HG02870 (cell line): ENCODE results near the gene IQGAP3.
"Not testable (repeated sequence)": the region's sequence is repeated elsewhere in the genome, so short reads cannot be mapped to it uniquely, and the experiment has no call there.

ENCODE experiments used
- ATAC-seq: cut with Tn5 transposase; IDR thresholded peaks from one replicate; pipeline ENCODE4 v1.9.1; 2021; ENCODE audit warnings: mild to moderate bottlenecking, moderate library complexity; ENCODE audit not compliant: unreplicated experiment

Gene IQGAP3

DNA sequence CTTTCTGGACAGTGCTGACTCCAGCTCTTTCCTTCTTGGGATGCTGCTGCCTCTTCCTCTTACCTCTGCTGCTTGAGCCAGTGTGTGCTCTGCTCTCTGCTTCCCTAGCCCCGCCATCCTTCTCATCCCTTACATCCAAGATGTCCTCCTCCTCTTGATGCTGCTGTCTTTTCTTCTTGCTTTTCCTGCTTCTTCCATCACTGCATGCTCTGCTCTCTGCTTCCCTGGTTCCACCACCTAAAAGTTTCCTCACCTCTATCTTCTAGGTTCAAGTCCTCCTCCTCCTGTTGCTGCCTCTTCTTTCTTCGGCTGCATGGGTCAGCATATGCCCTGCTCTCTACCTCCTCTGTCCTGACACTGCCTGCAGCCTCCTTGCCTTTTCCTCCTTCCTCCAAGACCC lies 22.7 kb upstream of the IQGAP3 start:
- ATAC-seq = no peak

DNA sequence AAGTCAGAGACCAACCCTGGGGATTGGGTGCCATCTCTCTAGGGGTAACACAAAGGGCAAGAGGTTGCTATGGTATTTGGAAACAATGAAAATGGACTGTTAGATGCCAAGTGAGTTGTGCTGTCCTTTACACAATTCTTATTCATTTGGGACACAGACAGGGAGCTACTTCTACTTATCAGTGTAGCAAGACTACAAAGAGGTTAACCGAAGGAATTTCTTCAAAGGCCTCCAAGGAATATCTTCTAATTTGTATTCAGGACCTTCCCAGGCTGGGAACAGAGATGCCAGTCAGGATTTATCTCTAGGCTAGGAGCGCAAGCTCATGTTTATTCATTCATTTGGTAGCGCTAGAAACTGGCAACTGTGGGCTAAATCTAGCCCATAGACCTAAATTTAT lies 21.8 kb upstream of the IQGAP3 start:
- no peak for ATAC-seq

DNA sequence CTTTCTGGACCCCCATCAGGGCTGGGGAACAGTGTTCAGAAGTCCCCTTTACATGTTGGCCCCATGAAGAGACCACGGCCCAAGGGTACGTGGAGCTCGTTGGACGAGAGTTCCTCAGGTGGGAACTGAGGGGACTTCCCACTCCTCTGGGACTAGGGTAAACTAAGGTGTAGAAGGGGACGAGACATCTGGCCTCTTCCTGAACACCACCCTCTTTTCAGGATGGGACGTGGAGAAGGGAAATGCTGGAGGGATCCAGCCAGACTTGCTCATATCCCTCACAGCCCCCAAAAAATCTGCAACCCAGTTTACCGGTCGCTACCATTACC lies 21.3 kb upstream of the IQGAP3 start:
- no peak for ATAC-seq

DNA sequence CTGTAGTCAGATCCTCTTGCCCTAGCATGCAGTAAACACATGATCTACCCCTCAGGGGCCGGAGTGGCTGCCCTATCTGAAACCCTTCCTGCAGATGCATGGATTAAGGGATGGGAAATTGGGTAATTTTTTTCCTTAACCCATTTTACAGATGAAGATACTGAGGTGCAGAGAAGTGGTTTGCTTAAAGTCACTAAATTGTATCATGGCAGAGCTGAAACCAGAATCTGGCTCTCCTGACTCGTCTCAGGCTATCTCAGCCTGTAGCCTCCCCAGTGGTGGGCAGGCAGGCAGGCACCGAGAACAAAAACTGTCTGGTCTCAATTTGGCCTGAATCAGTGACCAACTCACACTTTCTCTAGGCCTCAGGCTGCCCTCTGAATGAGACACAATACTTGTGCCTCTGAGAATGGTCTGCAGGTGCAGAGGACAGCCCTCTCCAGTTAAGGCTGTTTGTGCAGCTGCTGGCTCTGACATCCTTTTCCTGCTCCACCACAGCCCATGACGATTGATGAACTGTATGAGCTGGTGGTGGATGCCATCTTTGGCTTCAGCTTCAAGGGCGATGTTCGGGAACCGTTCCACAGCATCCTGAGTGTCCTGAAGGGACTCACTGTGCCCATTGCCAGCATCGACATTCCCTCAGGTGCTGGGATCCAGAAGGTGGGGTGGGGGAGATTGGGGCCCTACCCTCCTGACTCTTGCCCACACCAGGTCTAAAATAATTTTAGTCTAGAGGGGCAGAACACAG lies 20.7 kb upstream of the IQGAP3 start:
- ATAC-seq = no peak

DNA sequence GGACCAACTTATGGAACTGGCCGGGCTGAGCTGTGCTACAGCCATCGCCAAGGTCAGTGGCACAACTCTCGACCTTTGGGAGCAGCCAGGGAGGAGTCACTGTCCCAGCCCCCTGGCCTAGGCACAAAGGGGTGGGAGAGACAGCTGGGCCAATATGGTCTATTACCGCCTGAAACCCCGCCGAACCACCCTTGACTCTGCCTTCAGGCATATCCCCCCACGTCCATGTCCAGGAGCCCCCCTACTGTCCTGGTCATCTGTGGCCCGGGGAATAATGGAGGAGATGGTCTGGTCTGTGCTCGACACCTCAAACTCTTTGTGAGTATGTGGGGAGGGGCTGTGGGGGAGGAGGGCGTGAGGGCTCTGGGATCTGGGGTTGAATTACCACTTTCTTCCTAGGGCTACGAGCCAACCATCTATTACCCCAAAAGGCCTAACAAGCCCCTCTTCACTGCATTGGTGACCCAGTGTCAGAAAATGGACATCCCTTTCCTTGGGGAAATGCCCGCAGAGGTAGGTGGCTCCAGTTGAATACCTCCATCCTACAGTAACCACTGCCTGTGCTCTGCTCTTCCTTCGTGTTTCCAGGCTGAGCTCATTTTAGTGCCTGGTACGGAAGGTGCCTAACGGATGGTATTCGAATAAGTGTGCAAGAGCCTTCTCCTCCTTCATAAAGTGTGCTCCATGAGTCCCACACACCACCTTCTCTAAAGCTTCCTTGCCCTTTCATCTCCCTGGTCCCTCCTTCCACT lies 20.0 kb upstream of the IQGAP3 start:
- ATAC-seq = no peak

DNA sequence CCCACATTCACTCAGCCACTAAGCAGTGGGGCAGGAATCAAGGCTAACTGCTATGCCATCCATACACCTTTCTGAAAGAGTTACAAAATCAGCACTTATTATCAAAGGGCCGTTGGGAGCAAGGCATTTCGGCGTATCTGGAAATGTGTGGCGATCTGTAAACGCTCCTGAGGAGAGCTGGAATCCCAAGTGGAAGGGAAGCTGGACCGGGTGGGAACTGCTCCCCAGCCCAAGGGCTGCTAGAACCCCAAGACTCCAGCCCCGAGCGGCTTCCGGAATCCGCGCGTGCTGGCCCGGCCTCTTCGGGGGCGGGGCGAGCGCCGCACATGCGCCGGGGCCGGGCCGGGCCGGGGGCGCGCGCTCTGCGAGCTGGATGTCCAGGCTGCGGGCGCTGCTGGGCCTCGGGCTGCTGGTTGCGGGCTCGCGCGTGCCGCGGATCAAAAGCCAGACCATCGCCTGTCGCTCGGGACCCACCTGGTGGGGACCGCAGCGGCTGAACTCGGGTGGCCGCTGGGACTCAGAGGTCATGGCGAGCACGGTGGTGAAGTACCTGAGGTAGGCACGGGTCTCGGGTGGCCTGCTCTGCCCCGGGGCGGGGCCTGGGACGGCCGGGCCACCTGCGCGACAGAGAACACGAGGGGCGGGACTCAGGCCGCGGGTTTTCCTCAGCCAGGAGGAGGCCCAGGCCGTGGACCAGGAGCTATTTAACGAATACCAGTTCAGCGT lies 19.2 kb upstream of the IQGAP3 start, which contains the start of gene NAXE:
NAXE (plus strand) TSS at position 345 of the 726 bp plus-strand sequence; CDS start at position 374, 29 bp downstream.
- peak; percentile 73 for ATAC-seq

DNA sequence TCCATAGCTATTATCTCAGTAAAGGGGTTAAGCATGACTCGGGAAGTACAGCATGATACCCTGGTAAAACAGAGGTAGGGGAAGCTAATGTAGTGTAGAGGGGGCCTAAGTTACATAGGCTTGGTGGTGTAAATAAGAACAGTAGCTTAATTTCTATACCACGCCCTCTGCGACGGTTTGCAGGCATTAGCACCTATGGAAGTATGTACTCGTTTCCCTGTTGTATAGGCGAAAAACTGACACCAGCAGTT lies 18.7 kb upstream of the IQGAP3 start:
- peak; percentile 28 for ATAC-seq

DNA sequence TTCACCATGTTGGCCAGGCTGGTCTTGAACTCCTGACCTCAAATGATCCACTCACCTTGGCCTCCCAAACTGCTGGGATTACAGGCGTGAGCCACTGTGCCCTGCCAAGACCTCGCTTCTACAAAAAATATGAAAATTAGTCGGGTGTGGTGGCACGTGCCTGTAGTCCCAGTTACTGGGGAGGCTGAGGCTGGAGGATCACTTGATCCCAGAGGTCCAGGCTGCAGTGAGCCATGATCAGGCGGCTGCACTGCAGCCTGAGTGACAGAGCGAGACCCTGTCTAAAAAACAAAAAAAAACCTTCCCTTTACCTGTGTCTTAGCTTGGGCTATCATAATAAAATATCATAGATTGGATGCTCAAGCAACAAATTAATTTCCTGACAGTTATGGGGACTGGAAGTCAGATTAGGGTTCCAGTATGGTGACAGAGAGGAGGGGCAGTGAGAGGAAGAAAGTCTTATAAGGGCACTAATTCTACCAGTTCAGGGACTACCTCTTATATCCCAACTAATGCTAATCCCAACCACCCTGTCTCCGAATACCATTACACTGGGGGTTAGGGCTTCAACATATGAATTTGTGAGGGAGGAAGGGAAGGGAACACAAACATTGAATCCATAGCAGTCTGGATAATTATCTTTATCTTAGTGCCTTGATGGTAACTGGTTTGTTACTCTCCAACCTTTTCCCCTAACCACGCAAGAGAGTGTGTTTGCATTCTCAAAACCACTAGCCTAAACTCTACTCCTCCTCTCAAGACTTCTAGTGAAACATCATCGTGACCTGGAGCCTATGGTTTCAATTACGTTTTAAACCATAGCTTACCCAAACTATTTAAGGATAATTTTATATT lies 18.2 kb upstream of the IQGAP3 start:
- no peak for ATAC-seq

DNA sequence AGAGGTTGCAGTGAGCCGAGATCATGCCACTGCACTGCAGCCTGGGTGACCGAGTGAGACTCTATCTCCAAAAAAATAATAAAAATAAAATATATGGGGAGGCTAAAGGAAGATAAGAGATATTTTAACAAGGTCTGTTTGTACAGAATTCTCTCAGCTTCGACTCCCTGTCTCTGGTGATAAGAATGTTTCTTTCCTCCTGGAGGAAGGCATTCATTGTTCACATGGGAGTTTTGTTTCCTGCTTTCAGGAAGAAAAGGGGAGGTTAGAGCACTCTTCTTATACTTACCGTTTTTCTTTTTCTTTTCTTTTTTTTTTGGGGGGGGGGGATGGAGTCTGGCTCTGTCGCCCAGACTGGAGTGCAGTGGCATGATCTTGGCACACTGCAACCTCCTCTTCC lies 17.2 kb upstream of the IQGAP3 start:
- no peak for ATAC-seq

DNA sequence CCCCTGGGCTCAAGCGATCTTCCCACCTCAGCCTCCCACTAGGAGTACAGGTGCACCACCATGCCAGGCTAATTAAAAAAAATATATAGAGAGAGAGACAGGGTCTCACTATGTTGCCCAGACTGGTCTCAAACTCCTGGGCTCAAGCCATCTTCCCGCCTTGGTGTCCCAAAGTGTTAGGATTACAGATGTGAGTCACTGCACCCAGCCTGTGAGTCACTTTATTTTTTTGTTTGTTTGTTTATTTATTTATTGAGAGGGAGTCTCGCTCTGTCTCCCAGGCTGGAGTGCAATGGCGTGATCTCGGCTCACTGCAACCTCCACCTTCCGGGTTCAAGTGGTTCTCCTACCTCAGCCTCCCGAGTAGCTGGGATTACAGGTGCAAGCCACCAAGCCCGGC lies 15.6 kb upstream of the IQGAP3 start:
- not testable (repeated sequence) for ATAC-seq

DNA sequence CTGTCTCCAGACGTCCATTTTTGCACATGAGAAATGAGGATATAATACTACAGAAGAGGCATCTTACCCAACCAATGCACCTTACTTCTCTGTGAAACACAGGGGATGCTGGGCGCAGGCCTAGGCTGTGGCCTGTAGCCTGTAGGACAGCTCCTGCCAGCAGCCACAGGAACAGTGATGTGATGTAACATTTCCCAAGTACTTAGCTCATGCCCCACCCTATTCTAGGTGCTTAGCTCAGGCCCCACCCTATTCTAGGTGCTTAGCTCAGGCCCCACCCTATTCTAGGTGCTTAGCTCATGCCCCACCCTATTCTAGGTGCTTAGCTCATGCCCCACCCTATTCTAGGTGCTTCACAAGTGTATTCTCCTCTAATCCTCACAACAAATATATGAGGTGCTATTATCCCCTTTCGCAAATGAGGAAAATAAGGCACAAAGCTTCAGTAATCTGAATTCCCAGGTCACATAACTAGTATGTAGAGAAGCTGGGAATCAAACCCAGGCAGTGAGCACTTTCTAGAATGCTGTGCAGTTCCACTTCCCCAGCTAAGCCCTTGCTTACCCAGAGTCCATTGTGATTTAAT lies 14.6 kb upstream of the IQGAP3 start:
- no peak for ATAC-seq

DNA sequence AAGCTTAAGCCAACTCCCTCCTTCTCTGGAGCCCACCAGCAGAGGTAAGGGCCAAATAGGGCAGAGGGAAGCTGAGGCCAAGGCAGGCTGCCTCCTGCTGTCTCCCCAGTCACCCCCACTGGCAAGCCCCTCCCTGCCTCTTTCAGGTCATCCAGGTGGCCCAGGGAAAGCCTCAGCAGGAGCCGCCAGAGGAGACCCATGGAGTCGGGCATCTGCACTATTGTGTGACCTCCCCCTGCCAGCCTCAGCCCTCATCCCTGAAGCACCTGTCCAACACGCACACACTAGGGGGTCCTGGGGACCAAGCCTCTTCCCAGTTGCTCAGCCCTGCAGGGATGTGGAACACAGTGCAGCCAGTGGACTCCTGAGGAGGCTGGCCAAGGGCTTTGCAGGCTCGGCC lies 14.0 kb upstream of the IQGAP3 start:
- ATAC-seq = no peak

DNA sequence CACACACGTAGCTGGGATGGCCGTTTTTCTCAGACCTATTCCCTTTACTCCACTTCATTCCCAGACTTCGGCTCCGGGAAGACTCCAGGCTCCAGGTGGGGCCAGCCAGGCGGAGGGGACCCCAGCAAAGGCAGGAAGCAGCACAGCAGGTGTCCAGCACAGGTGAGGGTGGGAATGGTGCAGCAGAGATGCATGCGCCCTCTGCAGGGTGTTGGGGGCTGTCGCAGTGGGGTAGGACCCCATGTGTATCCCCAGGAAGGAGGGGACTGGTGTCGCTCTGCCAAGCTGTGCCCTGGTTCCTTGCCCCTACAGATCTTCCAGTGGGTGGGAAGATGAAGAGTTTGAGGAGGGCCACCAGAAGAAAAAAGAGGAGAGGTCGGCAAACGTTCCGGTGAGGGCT lies 12.4 kb upstream of the IQGAP3 start:
- no peak for ATAC-seq

DNA sequence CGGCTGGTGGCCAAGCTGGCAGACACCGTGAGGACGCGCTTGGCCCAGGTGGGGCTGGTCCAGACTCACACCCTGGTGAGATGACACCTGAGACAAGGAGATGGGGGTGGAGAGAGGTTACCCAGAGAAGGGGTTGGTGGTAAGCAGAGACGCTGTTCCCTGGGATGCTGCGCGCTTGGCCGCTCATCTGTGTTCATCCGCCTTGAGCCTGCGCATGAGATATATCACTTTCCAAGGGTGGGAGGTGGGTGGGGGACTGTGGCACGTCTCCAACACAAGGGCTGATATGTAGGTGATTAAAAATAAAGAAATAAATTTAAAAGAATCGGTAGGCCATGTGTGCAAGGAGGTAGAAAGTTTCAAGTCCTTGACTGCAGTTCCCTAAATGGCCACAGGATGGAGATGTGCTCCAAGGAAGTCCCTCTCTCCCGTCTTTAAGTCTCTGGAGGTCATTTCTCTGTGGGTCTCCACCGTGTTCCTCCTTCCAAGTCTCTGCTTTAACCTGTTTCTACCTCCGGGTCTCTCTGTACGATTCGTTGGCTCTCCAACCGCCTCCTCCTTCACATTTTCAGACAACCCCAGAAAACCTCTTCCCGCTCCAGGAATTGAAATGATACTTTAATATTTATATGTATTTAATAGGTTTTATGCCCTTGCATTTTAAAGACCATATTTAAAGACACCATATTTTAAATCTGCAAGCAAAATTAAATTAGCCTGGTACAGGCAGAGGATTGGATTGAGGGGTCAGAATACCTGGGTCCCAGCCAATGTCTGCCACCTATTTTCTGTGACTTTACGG lies 11.7 kb upstream of the IQGAP3 start:
- no peak for ATAC-seq

DNA sequence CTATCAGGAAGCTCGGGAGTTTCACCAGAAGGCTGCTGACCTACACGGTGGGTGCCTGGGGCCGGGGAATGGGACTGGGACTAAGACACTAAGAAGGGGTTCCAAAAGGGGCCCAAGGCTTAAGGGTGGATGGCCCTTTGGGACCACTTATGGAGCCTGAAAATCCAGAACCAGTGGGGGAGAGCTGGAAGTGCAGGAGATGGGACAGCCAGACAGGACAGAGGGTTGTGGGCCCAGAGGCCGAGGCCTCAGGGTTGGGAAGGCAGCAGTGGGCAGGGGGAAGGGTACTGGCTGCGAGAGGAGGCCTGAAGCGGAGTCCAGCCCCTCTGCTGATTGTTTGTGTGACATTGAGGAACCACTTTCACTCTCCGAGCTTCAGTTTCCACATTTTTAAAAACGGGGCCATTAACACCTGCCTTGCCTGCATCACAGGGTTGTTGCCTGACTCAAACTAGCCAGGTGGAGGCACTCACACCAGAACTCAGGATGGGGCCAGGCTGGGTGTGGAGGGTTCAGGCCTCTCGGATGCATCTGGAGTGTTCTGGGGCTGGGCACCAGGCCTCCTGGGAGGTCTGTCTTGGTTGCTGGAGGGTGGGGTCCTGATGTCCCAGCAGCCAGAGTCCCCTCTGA lies 10.1 kb upstream of the IQGAP3 start:
- no peak for ATAC-seq

DNA sequence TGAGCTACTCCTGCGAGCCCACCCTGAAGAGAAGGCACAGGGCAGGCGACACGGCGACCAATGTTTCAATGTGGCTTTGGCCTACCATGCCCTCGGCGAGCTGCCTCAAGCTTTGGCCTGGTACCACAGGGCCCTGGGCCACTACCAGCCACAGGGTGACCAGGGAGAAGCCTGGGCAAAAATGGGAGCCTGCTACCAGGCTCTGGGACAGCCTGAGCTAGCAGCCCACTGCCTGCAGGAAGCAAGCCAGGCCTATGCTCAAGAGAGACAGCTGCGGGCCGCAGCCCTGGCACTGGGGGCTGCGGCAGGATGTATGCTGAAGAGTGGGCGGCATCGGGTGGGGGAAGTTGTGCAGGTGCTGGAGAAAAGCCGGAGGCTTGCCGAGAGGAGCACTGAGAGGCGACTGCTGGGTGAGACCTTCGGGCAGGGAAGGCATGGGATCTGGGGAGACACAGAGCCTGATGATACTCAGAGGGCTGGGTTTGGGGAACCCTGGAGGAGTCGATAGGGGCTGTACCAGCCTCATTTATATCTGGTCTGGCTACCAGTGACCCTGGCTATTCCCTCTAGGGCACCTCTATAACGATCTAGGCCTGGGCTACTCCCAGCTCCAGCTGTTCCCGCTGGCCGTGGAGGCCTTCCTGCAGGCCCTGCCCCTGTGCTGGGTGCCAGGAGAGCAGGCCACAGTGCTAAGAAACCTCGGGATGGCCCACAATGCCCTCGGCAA lies 9.5 kb upstream of the IQGAP3 start:
- ATAC-seq = no peak

DNA sequence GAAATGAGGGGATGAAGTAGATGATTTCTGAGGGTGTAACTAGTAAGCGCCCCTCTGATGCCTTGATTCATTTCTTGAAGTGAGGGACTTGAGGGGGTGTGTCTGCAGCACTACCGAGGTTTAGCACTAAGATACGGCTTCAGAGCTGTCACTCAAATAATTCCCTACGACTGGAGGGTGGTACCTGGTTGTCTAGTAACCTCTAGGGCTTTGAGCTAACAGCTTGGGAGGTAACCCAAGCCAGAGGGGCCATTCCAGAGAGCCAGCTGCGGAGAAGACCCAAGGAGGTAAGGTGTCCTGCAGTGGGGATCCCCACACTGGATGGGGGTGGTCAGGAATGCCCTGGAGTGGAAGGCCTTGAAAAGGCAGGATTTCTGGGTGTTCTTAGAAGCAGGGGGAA lies 7.1 kb upstream of the IQGAP3 start, which contains the start of gene TTC24:
TTC24 (plus strand) TSS at position 252 of the 400 bp plus-strand sequence. CDS start 1,642 bp downstream, outside the sequence.
- ATAC-seq = no peak

DNA sequence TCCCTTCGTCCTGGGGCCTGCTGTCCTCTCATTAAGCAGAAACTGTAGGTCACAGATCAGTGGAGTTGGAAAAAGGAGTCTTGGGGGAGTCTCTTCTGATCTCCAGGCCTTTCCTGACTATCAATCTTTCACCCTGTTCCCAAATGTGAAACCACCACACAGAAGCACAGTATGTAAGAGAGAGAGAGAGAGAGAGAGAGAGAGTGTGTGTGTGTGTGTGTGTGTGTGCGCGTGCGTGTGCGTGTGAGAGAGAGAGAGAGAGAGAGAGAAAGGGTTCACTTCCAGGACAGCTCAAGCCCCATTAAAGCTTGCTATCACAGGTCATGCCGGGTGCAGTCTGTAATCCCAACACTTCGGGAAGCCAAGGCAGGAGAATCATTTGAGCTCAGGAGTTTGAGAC lies 5.7 kb upstream of the IQGAP3 start:
- ATAC-seq = no peak

DNA sequence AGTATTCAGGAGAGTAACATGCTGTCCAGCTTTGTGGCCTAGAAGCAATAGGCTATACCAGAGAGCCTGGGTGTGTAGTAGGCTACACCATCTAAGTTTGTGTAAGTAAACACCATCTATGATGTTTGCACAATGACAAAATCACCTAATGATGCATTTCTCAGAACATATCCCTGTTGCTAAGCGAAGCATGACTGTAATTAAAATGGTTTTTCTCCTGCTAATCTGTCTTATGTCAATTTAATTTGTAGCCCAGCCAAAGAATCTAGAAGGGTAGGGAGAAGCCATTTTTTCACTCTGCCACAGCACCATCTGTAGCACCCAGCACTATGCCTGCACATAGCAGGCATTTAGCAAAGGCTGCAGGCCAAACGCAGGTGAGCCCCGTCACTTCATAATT lies 5.2 kb upstream of the IQGAP3 start:
- no peak for ATAC-seq
